H1 (cell line): ENCODE data around the gene PNISR. TPM values are rescaled to one million over a fixed set of nuclear protein-coding genes. Genes with fewer than 3 reads are reported as not detected.

ENCODE experiments used
- CTCF ChIA-PET: fragments of 300-600 bp; sonication (Branson Sonifier 250); formaldehyde crosslinking; loops from one replicate; lab custom pipeline; 2021; ENCODE audit not compliant: partially characterized antibody; lab: Charles Lee
- POLR2A ChIA-PET: fragments of 300-600 bp; sonication (Branson Sonifier 250); formaldehyde crosslinking; loops from one replicate; lab custom pipeline; 2021; ENCODE audit warnings: inconsistent platforms; ENCODE audit not compliant: partially characterized antibody; lab: Charles Lee
- DNase-seq, 2 experiments: peaks; one replicate each; pipeline versions ENCODE4 v3.0.0 to v3.0.0-alpha.2; 2010 to 2022; ENCODE audit warnings: low spot score in 2 of 2, low read depth in 1 of 2, mixed read lengths in 1 of 2
- FAIRE-seq: peaks from 2 replicates; lab custom pipeline; 2011; peaks lifted over from hg19 to GRCh38; lab: Jason Lieb, UNC
- H2AFZ ChIP-seq: 2 replicates; pipeline ENCODE4 v1.8.1; 2012; ENCODE audit warnings: low read length, inconsistent platforms
- H2AK5ac ChIP-seq: 2 replicates; pipeline ENCODE4 v1.6.1; 2013; ENCODE audit warnings: low read depth, low read length
- H2BK120ac ChIP-seq: replicated peaks from 2 replicates; pipeline ENCODE3; 2013; ENCODE audit warnings: low read depth, low read length, inconsistent platforms
- H2BK12ac ChIP-seq: 2 replicates; pipeline ENCODE4 v1.6.1; 2013; ENCODE audit warnings: low read depth, low read length
- H2BK15ac ChIP-seq: 2 replicates; pipeline ENCODE4 v1.6.1; 2013; ENCODE audit warnings: low read length
- H2BK20ac ChIP-seq: 2 replicates; pipeline ENCODE4 v1.6.1; 2013; ENCODE audit warnings: low read length
- H2BK5ac ChIP-seq: 2 replicates; pipeline ENCODE4 v1.6.1; 2013; ENCODE audit warnings: low read depth, low read length
- H3K14ac ChIP-seq: 2 replicates; pipeline ENCODE4 v1.6.1; 2013; ENCODE audit warnings: inconsistent platforms; ENCODE audit not compliant: insufficient read length
- H3K18ac ChIP-seq: 2 replicates; pipeline ENCODE4 v1.6.1; 2013; ENCODE audit warnings: low read length; ENCODE audit errors: extremely low read depth
- H3K23ac ChIP-seq: 2 replicates; pipeline ENCODE4 v1.6.1; 2013; ENCODE audit warnings: inconsistent platforms; ENCODE audit not compliant: insufficient read length
- H3K23me2 ChIP-seq: 2 replicates; pipeline ENCODE4 v1.6.1; 2013; ENCODE audit warnings: low read depth, low read length
- H3K27ac ChIP-seq: 2 replicates; pipeline ENCODE4 v1.6.1; 2011; ENCODE audit warnings: low read depth, low read length, inconsistent platforms
- H3K27me3 ChIP-seq, 4 experiments: replicated peaks in 1 of 4; 1 replicate in 1 of 4; 2 replicates in 3 of 4; pipeline versions ENCODE4 v1.6.1 to v1.8.1; 2011 to 2013; ENCODE audit warnings: low read length in 3 of 4, mild to moderate bottlenecking in 3 of 4, inconsistent platforms in 2 of 4, mixed read lengths in 2 of 4, moderate library complexity in 1 of 4; ENCODE audit not compliant: control insufficient read depth in 3 of 4, insufficient read depth in 3 of 4; ENCODE audit errors: extremely low read depth in 1 of 4
- H3K36me3 ChIP-seq, 4 experiments: 2 replicates each; pipeline versions ENCODE4 v1.6.1 to v1.8.1; 2011 to 2013; ENCODE audit warnings: mild to moderate bottlenecking in 4 of 4, low read length in 3 of 4, moderate library complexity in 2 of 4, control low read depth in 1 of 4, inconsistent platforms in 1 of 4; ENCODE audit not compliant: insufficient read depth in 4 of 4, control insufficient read depth in 2 of 4
- H3K4ac ChIP-seq: replicated peaks from 2 replicates; pipeline ENCODE3; 2013; ENCODE audit warnings: low read length, low read depth, mixed read lengths, inconsistent platforms; ENCODE audit not compliant: insufficient read length
- H3K4me1 ChIP-seq, 4 experiments: replicated peaks in 1 of 4; 1 replicate in 1 of 4; 2 replicates in 3 of 4; pipeline versions ENCODE4 v1.6.1 to v1.8.1; 2011 to 2013; ENCODE audit warnings: low read length in 3 of 4, inconsistent platforms in 2 of 4, mixed read lengths in 1 of 4; ENCODE audit not compliant: insufficient read depth in 4 of 4, control insufficient read depth in 3 of 4
- H3K4me2 ChIP-seq, 2 experiments: 2 replicates each; pipeline versions ENCODE4 v1.6.1 to v1.8.1; 2011 to 2013; ENCODE audit warnings: low read depth in 2 of 2, low read length in 2 of 2, control low read depth in 1 of 2, inconsistent platforms in 1 of 2, mild to moderate bottlenecking in 1 of 2; ENCODE audit not compliant: insufficient read depth in 1 of 2
- H3K4me3 ChIP-seq, 4 experiments: fragments of 200-600, 300-600 bp in 1 of 4; sonication (generic), shearing (Covaris generic), sonication (Bioruptor Twin) in 1 of 4; 2 replicates each; pipeline versions ENCODE4 v1.5.1 to v1.8.1; 2011 to 2016; ENCODE audit warnings: low read length in 4 of 4, low read depth in 3 of 4, control low read depth in 2 of 4, inconsistent platforms in 2 of 4, mild to moderate bottlenecking in 2 of 4, mixed read lengths in 1 of 4, moderate library complexity in 1 of 4; ENCODE audit not compliant: insufficient read depth in 2 of 4; ENCODE audit errors: extremely low read depth in 1 of 4
- H3K56ac ChIP-seq: replicated peaks from 2 replicates; pipeline ENCODE3; 2013; ENCODE audit warnings: low read depth, mild to moderate bottlenecking, mixed read lengths, low read length, inconsistent platforms; ENCODE audit not compliant: insufficient read length
- H3K79me1 ChIP-seq: 2 replicates; pipeline ENCODE4 v1.6.1; 2013; ENCODE audit warnings: low read depth, low read length, control low read depth
- H3K79me2 ChIP-seq, 2 experiments: 2 replicates each; pipeline versions ENCODE4 v1.6.1 to v1.8.1; 2012 to 2013; ENCODE audit warnings: low read length in 2 of 2, mild to moderate bottlenecking in 2 of 2, inconsistent platforms in 1 of 2; ENCODE audit not compliant: insufficient read depth in 2 of 2, control insufficient read depth in 1 of 2
- H3K9ac ChIP-seq, 4 experiments: replicated peaks in 1 of 4; 1 replicate in 1 of 4; 2 replicates in 3 of 4; pipeline versions ENCODE4 v1.6.1 to v1.8.1; 2011 to 2013; ENCODE audit warnings: low read depth in 3 of 4, low read length in 3 of 4, control low read depth in 2 of 4, mild to moderate bottlenecking in 2 of 4, moderate library complexity in 2 of 4, inconsistent platforms in 1 of 4; ENCODE audit errors: extremely low read depth in 1 of 4
- H3K9me3 ChIP-seq, 2 experiments: 2 replicates each; pipeline versions ENCODE4 v1.6.1 to v1.8.1; 2012 to 2013; ENCODE audit warnings: mild to moderate bottlenecking in 2 of 2, moderate library complexity in 2 of 2, control low read depth in 1 of 2, inconsistent platforms in 1 of 2, low read depth in 1 of 2, low read length in 1 of 2, mixed read lengths in 1 of 2; ENCODE audit not compliant: insufficient read depth in 2 of 2
- H4K20me1 ChIP-seq, 2 experiments: replicated peaks in 1 of 2; 2 replicates each; pipeline versions ENCODE3 to v1.8.1; 2011 to 2013; ENCODE audit warnings: inconsistent platforms in 2 of 2, low read length in 2 of 2, mild to moderate bottlenecking in 1 of 2; ENCODE audit not compliant: insufficient read depth in 2 of 2, control insufficient read depth in 1 of 2
- H4K5ac ChIP-seq: 2 replicates; pipeline ENCODE4 v1.6.1; 2013; ENCODE audit warnings: low read length, low read depth, mixed read lengths, inconsistent platforms; ENCODE audit not compliant: insufficient read length
- H4K8ac ChIP-seq: 2 replicates; pipeline ENCODE4 v1.8.0; 2013; ENCODE audit warnings: mild to moderate bottlenecking, moderate library complexity, low read length, inconsistent platforms; ENCODE audit not compliant: insufficient read depth; ENCODE audit errors: extremely low read depth
- H4K91ac ChIP-seq: replicated peaks from 2 replicates; pipeline ENCODE3; 2013; ENCODE audit warnings: low read length, mixed read lengths, inconsistent platforms; ENCODE audit not compliant: insufficient read length
- ASH2L ChIP-seq: fragments of 200-600, 300-600 bp; sonication (generic); IDR thresholded peaks from one replicate; pipeline ENCODE4 v1.7.1; 2017; ENCODE audit warnings: low read length
- CEBPB ChIP-seq: IDR thresholded peaks from 2 replicates; pipeline ENCODE4 v1.6.1; 2012; ENCODE audit warnings: low read depth, low read length
- POU5F1 ChIP-seq: IDR thresholded peaks from 2 replicates; pipeline ENCODE4 v1.6.1; 2011; ENCODE audit warnings: low read depth, mild to moderate bottlenecking, low read length, moderate library complexity
- RBBP5 ChIP-seq: IDR thresholded peaks from 2 replicates; pipeline ENCODE4 v1.7.1; 2012; ENCODE audit warnings: low read depth, mild to moderate bottlenecking, inconsistent platforms, low read length, moderate library complexity, borderline replicate concordance
- SP4 ChIP-seq: IDR thresholded peaks from 2 replicates; pipeline ENCODE4 v1.6.1; 2012; ENCODE audit warnings: low read length, inconsistent platforms
- TAF1 ChIP-seq: IDR thresholded peaks from 2 replicates; pipeline ENCODE4 v1.6.1; 2011; ENCODE audit warnings: mild to moderate bottlenecking, low read depth, low read length
- TEAD4 ChIP-seq: IDR thresholded peaks from 2 replicates; pipeline ENCODE4 v1.6.1; 2012; ENCODE audit warnings: low read depth, low read length, inconsistent platforms, mixed read lengths
- YY1 ChIP-seq: IDR thresholded peaks from 2 replicates; pipeline ENCODE4 v1.6.1; 2011; ENCODE audit warnings: low read depth, mild to moderate bottlenecking, low read length
- WGBS, 2 experiments: shearing (Covaris generic) in 1 of 2; methylation state at CpG; one replicate each; pipeline versions ENCODE4 v1.1.6 to v1.1.7; 2013 to 2015; ENCODE audit warnings: low lambda C conversion rate in 2 of 2, mixed read lengths in 2 of 2, inconsistent platforms in 1 of 2, low coverage in 1 of 2, missing lambda C conversion rate in 1 of 2; ENCODE audit not compliant: insufficient replicate concordance in 2 of 2, insufficient coverage in 1 of 2, insufficient read length in 1 of 2; ENCODE audit errors: extremely low coverage in 1 of 2, missing lambda C conversion rate in 1 of 2; 5-methylcytosine and 5-hydroxymethylcytosine counted together
- polyA plus RNA-seq, 7 experiments: library from polyadenylated mRNA; depleted of rRNA in 3 of 7; stranded (reverse) in 5 of 7; unstranded in 2 of 7; fragments of >200 nt in 5 of 7; fragments of 200-250 nt in 2 of 7; gene quantifications; 1 replicate in 5 of 7; 2 replicates in 1 of 7; 4 replicates in 1 of 7; pipeline versions ENCODE4 v1.2.1 to v1.2.3, GENCODE V29; 2011 to 2013; ENCODE audit warnings: missing spikeins in 2 of 7, mixed read lengths in 2 of 7
- total RNA-seq: library from RNA; stranded (reverse); fragmentation: NEBNext Ultra II Directional; extraction: Animal tissue kit (Norgen Biotek cat#: 25700); gene quantifications from 2 replicates; pipeline ENCODE4 v1.2.1, GENCODE V29; 2021

Gene PNISR
- total and polyA plus RNA-seq, 2 of the 8 experiments (the other 6 are each of a cell fraction or from before 2014, with no cell fraction given) = 41.1 to 134 TPM

DNA sequence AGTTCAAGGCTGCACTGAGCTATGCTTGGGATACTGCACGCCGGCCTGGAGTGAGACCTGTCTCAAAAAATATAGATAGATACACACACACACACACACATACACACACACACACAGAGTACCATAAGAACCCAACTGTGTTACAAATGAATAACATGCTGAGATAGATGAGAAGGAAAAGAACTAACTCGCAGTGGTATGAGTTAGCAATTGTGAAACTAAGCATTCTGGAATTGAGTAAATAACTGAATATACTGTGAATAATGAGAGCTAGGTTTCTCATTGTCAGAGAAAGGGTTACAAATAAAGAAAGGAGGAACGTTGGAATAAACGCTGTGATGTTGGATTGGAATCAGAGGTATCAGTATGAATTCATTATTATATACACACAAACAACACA is 61.1 kb downstream of the PNISR start:
- Histone ChIP-seq H3K14ac (no peak overlapping the region), H2BK20ac (no peak overlapping the region), H2AK5ac (no peak overlapping the region), H2BK120ac (no peak overlapping the region), H3K4me2 (no peak overlapping the region), H3K4me1 (no peaks in the 10 kb centered on the region), H3K9me3 (no peaks in the 10 kb centered on the region), H2BK12ac (no peak overlapping the region), H3K27ac (no peak overlapping the region), H2AFZ (no peak overlapping the region), H3K79me1 (no peaks in the 10 kb centered on the region), H3K79me2 (no peaks in the 10 kb centered on the region), H3K4me3 (no peak overlapping the region), H3K18ac (no peak overlapping the region), H3K9ac (no peak overlapping the region), H4K20me1 (no peaks in the 10 kb centered on the region), H4K5ac (no peak overlapping the region), H3K23ac (no peak overlapping the region), H3K56ac (no peak overlapping the region), H3K27me3 (no peaks in the 10 kb centered on the region; a peak in 1 of 7 replicates), H3K4ac (no peak overlapping the region), H4K91ac (no peak overlapping the region), H4K8ac (no peak overlapping the region), H2BK15ac (no peak overlapping the region), H2BK5ac (no peak overlapping the region), H3K36me3 (no peaks in the 10 kb centered on the region), H3K23me2 (no peaks in the 10 kb centered on the region)
- WGBS, 2 experiments = 95% methylated on average over 5 of the region's 5 CpGs; no CpG with 5 or more reads in 1 of the 2 experiments
- CTCF ChIA-PET = interaction anchor here (0.9 to 1.7 kb wide), 5 partner anchors 10 to 34 kb away, joined by 3 to 9 read pairs (median 4); no protein-coding TSS in a partner anchor
- POLR2A ChIA-PET = interaction anchor here (0.6 to 0.9 kb wide), 2 partner anchors 10 to 12 kb away, joined by 3 read pairs; no protein-coding TSS in a partner anchor
- DNase-seq (no peak), FAIRE-seq (no peak)
- no peak for TF ChIP-seq SP4
- TF ChIP-seq ASH2L = no peak
- no peak for TF ChIP-seq RBBP5
- no peak for TF ChIP-seq TEAD4
- no peak for TF ChIP-seq YY1
- no peak for TF ChIP-seq CEBPB
- no peak for TF ChIP-seq POU5F1
- TF ChIP-seq TAF1 = no peak
